ENCODE measurements around the gene SMURF2. TPM values are rescaled to one million over a fixed set of nuclear protein-coding genes. Genes with fewer than 3 reads are reported as not detected.

Gene SMURF2
- total and polyA plus RNA-seq, 4 donors = 9.9 to 85.6 (median 22.5) TPM

GRCh38 chr17:64653325-64653984 is 8.7 kb downstream of the SMURF2 start:
- ATAC-seq (ENCODE audit: insufficient read depth, low FRiP score) = no peak
- DNase-seq = peak in 2 of 3 donors; percentile 22 to 23
- H3K27me3 ChIP-seq (ENCODE audit: control insufficient read depth in 3 of 3, insufficient read depth in 3 of 3, low read length in 2 of 3) = no peaks in the 10 kb centered on the region
- H3K36me3 ChIP-seq (ENCODE audit: control insufficient read depth in 4 of 4, insufficient read depth in 4 of 4, low read length in 4 of 4) = no peaks in the 10 kb centered on the region
- no peak for TF ChIP-seq CTCF (IDR thresholded peaks at IDR 0.05; ENCODE audit: control extremely low read depth, extremely low read depth)
- peak overlapping the region; percentile 33 to 75 for H3K27ac ChIP-seq (ENCODE audit: low read depth in 1 of 2, low read length in 1 of 2)
- 47 to 61% methylated on average over 6 of the region's 6 CpGs for WGBS, 2 donors
- H3K9me3 ChIP-seq (ENCODE audit: control insufficient read depth in 4 of 4, insufficient read depth in 3 of 4, low read length in 3 of 4) = peaks cover 0 to 3% (median 1%) of the 10 kb centered on the region in 4 donors
- peaks cover 0 to 6% (median 4%) of the 10 kb centered on the region in 5 donors for H3K4me1 ChIP-seq (ENCODE audit: control insufficient read depth in 5 of 5, insufficient read depth in 5 of 5, low read length in 5 of 5)
- no peak overlapping the region for H3K9ac ChIP-seq (ENCODE audit: insufficient read depth in 1 of 2, low read length in 2 of 2)
- H3K4me3 ChIP-seq = no peak overlapping the region

- Histone ChIP-seq H3K27ac (ENCODE audit: low read depth in 1 of 2, low read length in 1 of 2) (no peak overlapping the region), H3K4me1 (ENCODE audit: control insufficient read depth in 5 of 5, insufficient read depth in 5 of 5, low read length in 5 of 5) (peaks cover 0 to 6% (median 3%) of the 10 kb centered on the region in 5 donors), H3K9ac (ENCODE audit: insufficient read depth in 1 of 2, low read length in 2 of 2) (no peak overlapping the region), H3K9me3 (ENCODE audit: control insufficient read depth in 4 of 4, insufficient read depth in 3 of 4, low read length in 3 of 4) (peaks cover 0 to 3% (median 1%) of the 10 kb centered on the region in 4 donors), H3K4me3 (no peak overlapping the region), H3K27me3 (ENCODE audit: control insufficient read depth in 3 of 3, insufficient read depth in 3 of 3, low read length in 2 of 3) (no peaks in the 10 kb centered on the region), H3K36me3 (ENCODE audit: control insufficient read depth in 4 of 4, insufficient read depth in 4 of 4, low read length in 4 of 4) (peaks cover 0 to 2% (median under 1%) of the 10 kb centered on the region in 4 donors)
- WGBS, 2 donors = 49 to 60% methylated on average over 3 of the region's 3 CpGs
- no peak for DNase-seq
- no peak for TF ChIP-seq CTCF (IDR thresholded peaks at IDR 0.05; ENCODE audit: control extremely low read depth, extremely low read depth)
- no peak for ATAC-seq (ENCODE audit: insufficient read depth, low FRiP score)
These were observed 10.2 kb downstream of the SMURF2 start for GRCh38 chr17:64651889-64652288.

GRCh38 chr17:64648234-64648633 is 13.9 kb downstream of the SMURF2 start:
- no peak for DNase-seq
- no peaks in the 10 kb centered on the region for H3K9me3 ChIP-seq (ENCODE audit: control insufficient read depth in 4 of 4, insufficient read depth in 3 of 4, low read length in 3 of 4)
- TF ChIP-seq CTCF (IDR thresholded peaks at IDR 0.05; ENCODE audit: control extremely low read depth, extremely low read depth) = no peak
- peaks cover 0 to 4% (median under 1%) of the 10 kb centered on the region in 4 donors for H3K36me3 ChIP-seq (ENCODE audit: control insufficient read depth in 4 of 4, insufficient read depth in 4 of 4, low read length in 4 of 4)
- no peak overlapping the region for H3K4me3 ChIP-seq
- no peak for ATAC-seq (ENCODE audit: insufficient read depth, low FRiP score)
- H3K9ac ChIP-seq (ENCODE audit: insufficient read depth in 1 of 2, low read length in 2 of 2) = no peak overlapping the region
- H3K27me3 ChIP-seq (ENCODE audit: control insufficient read depth in 3 of 3, insufficient read depth in 3 of 3, low read length in 2 of 3) = no peaks in the 10 kb centered on the region
- peaks cover 0 to 6% (median 0%) of the 10 kb centered on the region in 5 donors for H3K4me1 ChIP-seq (ENCODE audit: control insufficient read depth in 5 of 5, insufficient read depth in 5 of 5, low read length in 5 of 5)
- no peak overlapping the region for H3K27ac ChIP-seq (ENCODE audit: low read depth in 1 of 2, low read length in 1 of 2)
- 66 to 92% methylated on average over 1 of the region's 1 CpG for WGBS, 2 donors

All from lung (tissue), 12 donors.